Left kidney (tissue), 2 donors: ENCODE results near the gene CAMTA1. TPM values are rescaled to one million over a fixed set of nuclear protein-coding genes. Genes with fewer than 3 reads are reported as not detected.

Source experiments
- DNase-seq: peaks from one replicate; pipeline ENCODE4 v3.0.0-alpha.2; 2013
- polyA plus RNA-seq: library from polyadenylated mRNA; unstranded; fragments of 120-200 nt; gene quantifications from one replicate; pipeline ENCODE4 v1.2.1, GENCODE V29; 2013; ENCODE audit not compliant: insufficient read length

Gene CAMTA1
- polyA plus RNA-seq, 1 donor: 88.8 TPM

DNA sequence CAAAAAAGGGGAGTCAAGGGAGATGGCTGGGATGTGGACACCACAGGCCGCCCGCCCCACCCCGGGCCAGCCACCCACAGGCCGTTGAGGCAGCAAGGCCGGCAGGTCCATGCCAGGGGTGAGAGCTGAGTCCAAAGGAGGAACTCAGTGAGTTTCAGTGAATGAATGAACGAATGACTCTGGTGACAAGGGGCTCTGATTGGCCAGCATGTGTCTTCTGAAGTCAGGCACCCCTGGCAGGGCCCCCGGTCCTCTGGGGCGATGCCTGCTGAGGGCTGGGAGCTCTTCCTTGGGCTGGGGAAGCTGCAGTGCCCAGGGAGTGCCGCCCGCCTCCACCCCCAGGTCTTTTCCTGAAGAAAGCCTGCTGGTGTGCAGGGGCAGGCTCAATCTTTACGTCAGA is 749.8 kb downstream of the CAMTA1 start:
- DNase-seq: no peak

- no peak for DNase-seq
Observed at GRCh38 chr1:7535934-7536878, 751.0 kb downstream of the CAMTA1 start.

GRCh38 chr1:7536891-7537591 is 751.8 kb downstream of the CAMTA1 start:
- DNase-seq: peak; percentile 80

GRCh38 chr1:7538033-7538432 is 752.8 kb downstream of the CAMTA1 start:
- DNase-seq: no peak

DNA sequence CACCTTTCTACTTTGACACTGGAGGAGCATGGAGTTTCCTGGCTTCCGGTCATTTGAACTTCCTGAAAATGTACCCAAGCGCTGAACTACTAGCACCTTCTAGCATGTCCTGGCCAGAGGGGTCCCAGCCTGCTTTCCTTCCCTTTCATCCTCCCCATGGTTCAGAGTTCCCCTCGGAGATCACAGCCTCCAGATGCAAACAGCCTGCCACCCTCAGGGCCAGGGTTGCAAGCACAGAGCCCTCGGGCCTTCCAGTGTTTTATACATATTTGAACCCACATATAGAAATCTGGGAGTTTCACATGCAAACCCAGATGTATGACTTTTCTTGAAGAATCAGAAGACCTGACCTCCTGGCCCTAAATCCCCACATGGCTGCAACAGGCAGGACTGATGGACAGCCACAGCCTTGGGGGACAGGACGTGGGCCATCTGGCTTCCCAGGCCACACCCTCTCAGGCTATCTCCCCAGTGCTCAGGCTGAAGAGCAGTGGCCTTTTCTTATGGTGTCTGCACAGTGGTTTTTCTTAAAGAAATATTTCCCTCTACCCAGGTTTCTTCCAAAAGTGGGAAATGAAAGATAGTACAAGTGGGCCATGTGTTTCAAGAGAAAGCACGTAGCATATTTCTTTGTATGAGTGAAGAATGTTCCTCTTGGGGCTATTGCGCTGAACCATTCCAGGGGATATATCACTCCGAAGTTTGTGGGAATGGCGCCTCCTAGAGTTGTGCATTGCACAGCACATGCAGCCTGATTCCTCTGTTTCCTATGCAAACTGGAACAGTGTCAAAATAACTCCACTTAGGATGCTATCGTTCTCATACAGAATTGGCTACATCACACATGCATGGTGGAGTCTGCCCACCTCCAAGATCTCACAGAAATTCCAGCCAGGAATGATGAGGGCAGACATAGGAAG is 753.9 kb downstream of the CAMTA1 start:
- DNase-seq: no peak

GRCh38 chr1:7539769-7540175 is 754.5 kb downstream of the CAMTA1 start:
- DNase-seq: no peak

DNA sequence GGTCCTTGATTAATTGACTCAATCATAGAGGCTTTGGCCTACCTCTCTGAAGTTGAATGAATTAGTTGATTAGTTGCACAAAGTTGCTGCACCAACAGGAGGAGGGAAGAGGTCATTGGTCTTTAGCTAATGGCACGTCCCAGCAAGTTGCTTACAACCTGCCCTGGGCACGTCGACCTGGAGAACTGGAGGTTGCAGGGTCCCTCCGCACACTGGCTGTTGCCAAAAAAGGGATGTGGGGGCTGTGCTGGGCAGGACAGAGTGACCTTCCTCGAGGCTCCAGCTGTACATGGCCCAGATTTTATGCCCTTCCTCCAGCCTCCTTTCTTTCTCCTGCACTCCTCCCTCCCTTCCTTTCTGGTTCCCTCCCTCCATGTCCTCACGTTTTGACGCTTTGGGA is 755.6 kb downstream of the CAMTA1 start:
- no peak for DNase-seq

DNA sequence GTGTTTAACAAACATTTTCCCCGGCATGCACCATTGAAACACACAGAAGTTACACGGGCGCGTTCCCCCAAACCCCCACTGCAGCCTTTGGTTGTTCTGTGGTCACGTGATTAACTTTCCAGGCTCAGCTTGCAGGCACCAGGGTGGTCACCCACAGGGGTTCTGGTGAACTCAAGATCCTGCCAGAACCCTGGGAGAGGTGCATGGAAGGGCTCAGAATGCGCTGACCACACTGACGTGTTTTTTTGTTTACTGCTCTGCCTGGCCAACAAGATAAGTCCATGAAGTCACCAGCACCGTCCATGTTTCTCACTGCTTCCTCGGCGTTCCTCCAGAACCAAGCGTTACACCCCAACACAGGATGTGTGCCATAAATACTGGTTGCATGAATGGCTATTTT is 756.4 kb downstream of the CAMTA1 start:
- no peak for DNase-seq

DNA sequence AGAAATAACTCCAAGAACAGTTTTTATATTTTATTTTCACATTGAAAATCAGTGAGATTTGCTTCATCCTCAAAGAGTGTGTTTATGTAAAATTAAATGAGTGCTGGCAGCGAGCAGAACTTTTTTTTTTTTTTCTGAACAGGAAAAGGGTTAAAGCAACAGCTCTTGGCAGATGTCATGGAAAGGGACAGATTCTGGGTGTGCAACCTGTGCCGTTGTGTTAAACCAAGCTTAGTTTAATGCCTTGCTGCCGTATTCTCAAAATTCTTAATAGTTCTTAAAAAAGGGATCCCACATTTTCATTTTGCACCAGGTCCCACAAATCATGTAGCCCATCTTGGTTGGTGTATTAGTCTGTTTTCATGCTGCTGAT is 758.5 kb downstream of the CAMTA1 start:
- DNase-seq: no peak

DNA sequence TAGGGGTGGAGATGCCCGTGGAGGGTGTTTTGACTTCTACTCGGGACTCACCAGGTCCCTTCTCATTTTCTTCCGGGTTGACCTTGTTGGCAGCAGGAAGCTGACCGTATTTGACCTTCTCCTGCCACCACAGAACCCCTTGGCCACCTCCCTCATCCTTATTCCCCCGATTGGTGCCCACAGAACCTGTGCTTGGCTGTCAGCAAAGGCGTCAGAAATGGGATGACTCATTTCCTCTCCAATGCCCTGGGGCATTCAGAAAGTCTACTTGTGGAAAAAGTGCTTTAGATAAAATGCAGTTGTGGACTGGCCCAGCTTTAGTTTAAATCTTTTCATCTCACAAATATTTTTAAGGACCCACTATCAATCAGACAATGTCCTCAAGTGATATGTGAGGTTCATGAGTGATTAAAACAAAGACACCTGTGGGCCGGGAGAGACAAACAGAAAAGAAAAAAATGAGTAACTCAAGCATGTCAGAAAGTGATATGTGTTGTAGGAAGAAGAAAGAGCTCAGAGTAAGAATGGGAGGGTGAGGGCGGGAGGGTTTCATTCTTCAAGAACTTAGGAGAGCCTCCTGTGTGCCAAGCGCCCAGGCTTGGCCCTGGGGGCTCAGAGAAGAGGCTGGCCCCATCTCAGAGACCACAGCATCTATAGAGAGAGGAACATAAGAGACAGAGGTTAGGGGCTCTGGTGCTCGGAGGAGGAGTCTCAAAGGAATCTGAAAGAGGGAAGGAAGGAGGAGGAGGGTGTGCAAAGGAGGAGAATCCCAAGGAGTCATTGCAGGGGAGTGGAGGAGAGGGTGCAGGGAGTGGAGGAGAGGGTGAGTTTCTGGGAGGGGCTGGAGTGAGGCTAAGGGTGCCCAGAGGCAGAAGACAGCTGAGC is 764.3 kb downstream of the CAMTA1 start:
- no peak for DNase-seq

DNA sequence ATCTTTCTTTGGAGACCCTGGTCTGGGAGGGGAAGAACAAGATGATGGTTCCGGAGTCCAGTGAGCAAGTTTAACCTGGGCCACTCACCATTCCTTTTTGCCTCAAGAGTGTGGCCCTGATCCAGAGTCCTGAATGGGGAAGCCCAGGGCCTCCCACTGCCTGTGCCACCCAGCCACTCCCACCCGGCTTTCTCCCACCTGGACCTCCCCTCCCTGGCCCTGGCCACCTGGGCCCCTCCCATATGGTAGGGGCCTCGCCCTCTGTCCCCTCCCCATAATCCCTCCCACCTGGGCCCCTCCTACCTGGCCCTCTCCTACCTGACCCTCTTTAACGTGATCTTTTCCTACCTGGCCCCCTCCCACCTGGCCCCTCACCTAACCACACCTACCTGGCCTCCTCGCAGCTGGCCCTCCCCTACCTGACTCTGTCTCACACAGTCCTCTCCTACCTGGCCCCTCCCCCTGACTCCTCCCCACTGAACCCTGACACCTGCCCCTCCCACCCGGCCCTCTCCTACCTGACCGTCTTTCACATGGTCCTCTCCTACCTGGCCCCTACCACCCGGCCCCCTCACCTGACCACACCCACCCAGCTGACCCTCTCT is 765.1 kb downstream of the CAMTA1 start:
- no peak for DNase-seq

GRCh38 chr1:7550981-7551380 is 765.7 kb downstream of the CAMTA1 start:
- no peak for DNase-seq

DNA sequence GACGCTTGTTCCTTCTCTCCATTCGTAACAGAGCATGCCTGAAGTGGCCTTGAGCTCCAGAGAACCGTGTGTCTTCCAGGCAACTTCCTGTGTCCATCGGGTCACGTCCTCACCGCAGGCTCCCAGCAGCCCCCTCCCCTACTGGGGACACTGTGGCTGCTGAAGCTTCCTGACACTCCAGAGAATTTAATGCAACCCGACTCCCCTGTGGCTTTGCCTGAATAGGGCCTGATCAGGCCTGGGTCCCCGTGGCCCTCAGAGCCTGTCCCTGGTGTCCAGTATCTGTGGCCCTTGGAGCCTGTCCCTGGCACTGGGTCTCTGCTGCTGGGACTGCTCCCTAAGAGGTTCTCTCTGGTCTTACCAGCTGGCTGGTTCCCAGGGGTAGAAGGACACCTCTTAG is 766.2 kb downstream of the CAMTA1 start:
- no peak for DNase-seq

DNA sequence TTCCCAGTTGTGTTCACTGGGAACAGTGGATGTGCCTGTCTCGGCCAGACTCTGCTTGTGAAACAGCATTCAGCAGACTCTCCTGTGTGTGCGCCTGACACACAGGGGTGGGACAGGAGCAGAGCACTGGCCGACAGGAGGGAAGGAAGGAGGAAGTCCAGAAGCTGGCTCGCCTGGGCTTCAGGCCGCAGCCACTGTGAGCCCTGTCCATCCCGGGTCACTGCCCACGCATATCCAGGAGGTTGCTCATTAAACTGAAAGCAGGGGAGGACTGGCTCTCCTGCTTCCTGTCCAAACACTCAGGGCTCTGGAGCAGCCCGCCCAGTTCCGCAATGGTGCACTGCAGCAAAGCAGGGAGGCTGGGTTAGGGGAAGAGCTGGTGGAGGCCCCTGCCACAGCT is 767.1 kb downstream of the CAMTA1 start:
- no peak for DNase-seq

GRCh38 chr1:7553042-7553690 is 767.9 kb downstream of the CAMTA1 start:
- DNase-seq: no peak

- no peak for DNase-seq
Observed at GRCh38 chr1:7554385-7555235, 769.4 kb downstream of the CAMTA1 start.

DNA sequence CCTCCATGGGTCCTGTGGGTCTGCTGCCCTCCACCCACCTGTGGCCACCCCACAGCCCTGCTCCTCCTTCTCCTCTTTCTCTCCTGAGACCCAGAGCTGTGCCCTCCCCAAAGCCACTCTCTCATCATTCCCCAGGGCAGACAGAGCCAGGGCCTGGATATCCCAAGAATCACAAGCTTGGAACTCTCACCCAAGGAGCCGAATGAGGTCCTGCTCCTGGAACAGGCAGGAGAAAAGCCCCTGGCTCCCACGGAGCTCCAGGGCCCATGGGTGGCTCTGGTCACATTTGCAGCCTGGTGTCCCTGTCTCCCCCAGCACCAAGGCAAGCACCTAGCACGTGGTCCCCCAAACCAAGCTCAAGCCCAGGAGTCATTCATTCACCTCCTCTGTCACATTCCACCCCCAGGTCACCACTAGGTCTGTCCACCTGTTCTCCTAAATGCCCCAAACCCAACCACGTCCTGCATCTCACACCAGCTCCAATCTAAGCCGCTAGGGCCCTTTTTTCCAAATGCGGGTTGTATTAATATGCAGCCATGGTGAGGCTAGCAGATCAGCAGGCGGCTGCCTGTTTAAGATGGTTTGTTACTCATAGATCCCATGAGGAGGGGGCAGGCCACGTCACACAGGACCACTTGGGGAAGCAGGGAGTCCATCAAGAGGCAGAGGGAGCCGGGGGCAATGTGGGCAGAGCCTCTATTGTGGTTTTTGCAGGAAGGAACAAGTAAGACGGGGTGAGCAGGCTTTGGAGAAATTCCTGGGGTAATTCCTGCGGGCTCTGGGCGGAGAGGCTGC is 770.3 kb downstream of the CAMTA1 start:
- no peak for DNase-seq

DNA sequence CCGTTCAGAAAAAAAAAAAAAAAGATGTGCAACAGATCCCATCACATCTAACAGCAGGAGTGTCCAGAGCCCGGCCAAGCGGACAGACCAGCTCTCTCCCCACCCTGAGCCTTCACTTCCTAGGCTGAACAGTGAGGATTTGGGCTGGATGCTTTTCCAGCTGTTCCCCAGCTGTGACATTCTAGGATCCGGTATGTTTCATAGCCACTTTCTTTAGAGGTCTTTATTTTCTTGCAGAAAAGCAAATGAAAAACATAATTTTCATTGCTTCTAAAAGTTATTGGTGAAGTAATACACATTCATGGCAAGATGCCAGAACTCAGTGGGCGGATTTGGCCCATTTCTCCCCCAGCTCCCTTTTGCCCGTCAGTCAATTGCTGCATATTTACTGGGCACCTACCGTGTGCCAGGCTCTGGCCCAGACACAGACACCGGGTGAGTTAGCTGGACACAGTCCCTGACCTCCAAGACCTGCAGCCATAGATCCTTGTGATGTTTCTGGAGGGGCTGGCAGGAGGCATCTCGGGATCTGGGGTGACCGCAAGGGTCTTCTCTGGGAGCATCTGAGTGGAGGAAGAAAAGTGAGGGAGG is 772.1 kb downstream of the CAMTA1 start:
- DNase-seq: no peak
